GM19035 (cell line): Measurements from ENCODE around the gene HIC2.
"Not testable (repeated sequence)": the region's sequence is repeated elsewhere in the genome, so short reads cannot be mapped to it uniquely, and the experiment has no call there.

Source experiments
- ATAC-seq: cut with Tn5 transposase; IDR thresholded peaks from one replicate; pipeline ENCODE4 v1.9.1; 2021; ENCODE audit not compliant: unreplicated experiment

Gene HIC2

GRCh38 chr22:21434378-21435233 lies 17.4 kb downstream of the HIC2 start:
- ATAC-seq = not testable (repeated sequence)

GRCh38 chr22:21435998-21436810 lies 19.0 kb downstream of the HIC2 start:
- ATAC-seq = not testable (repeated sequence)

GRCh38 chr22:21438013-21438412 lies 20.8 kb downstream of the HIC2 start:
- not testable (repeated sequence) for ATAC-seq

GRCh38 chr22:21440018-21440636 lies 23.0 kb downstream of the HIC2 start:
- not testable (repeated sequence) for ATAC-seq

GRCh38 chr22:21440676-21441075 lies 23.5 kb downstream of the HIC2 start:
- not testable (repeated sequence) for ATAC-seq

GRCh38 chr22:21441170-21441569 lies 24.0 kb downstream of the HIC2 start:
- not testable (repeated sequence) for ATAC-seq

- ATAC-seq = not testable (repeated sequence)
Measured at GRCh38 chr22:21442123-21442522, 25.0 kb downstream of the HIC2 start.

- not testable (repeated sequence) for ATAC-seq
Measured at GRCh38 chr22:21442646-21443045, 25.5 kb downstream of the HIC2 start.

GRCh38 chr22:21443057-21443734 lies 26.0 kb downstream of the HIC2 start:
- no peak for ATAC-seq

- no peak for ATAC-seq
Measured at GRCh38 chr22:21443735-21444421, 26.7 kb downstream of the HIC2 start.

GRCh38 chr22:21444701-21445436 lies 27.7 kb downstream of the HIC2 start:
- no peak for ATAC-seq

GRCh38 chr22:21445437-21446127 lies 28.4 kb downstream of the HIC2 start:
- no peak for ATAC-seq

GRCh38 chr22:21446128-21446826 lies 29.1 kb downstream of the HIC2 start:
- ATAC-seq = no peak

- no peak for ATAC-seq
Measured at GRCh38 chr22:21446827-21447690, 29.9 kb downstream of the HIC2 start.

- ATAC-seq = no peak
Measured at GRCh38 chr22:21447694-21448402, 30.7 kb downstream of the HIC2 start.

- no peak for ATAC-seq
Measured at GRCh38 chr22:21448627-21449416, 31.7 kb downstream of the HIC2 start.
